ENCODE results near the gene ZNF414. TPM values are rescaled to one million over a fixed set of nuclear protein-coding genes. Genes with fewer than 3 reads are reported as not detected.

ZNF414 gene
- total and polyA plus RNA-seq, 10 of the 15 experiments (the other 5 are each of a cell fraction or from before 2014, with no cell fraction given), result 0.16 to 23.7 (median 5.3) TPM; not detected in 1

- Histone ChIP-seq H3K9me3 (replicated peaks; ENCODE audit: control insufficient read depth, insufficient read depth, low read length) (no peaks in the 10 kb centered on the region), H2AFZ (ENCODE audit: control insufficient read depth, low read depth, low read length) (no peak overlapping the region), H3K36me3 (ENCODE audit: control insufficient read depth in 2 of 2, insufficient read depth in 2 of 2, low read length in 1 of 2) (peaks cover 51 to 61% of the 10 kb centered on the region in 2 experiments), H3K27me3 (replicated peaks in 1 of 2; ENCODE audit: control insufficient read depth in 2 of 2, insufficient read depth in 2 of 2, low read length in 1 of 2) (no peaks in the 10 kb centered on the region), H3K4me2 (ENCODE audit: control insufficient read depth, insufficient read depth) (no peak overlapping the region), H3K79me2 (ENCODE audit: control insufficient read depth, insufficient read depth, low read length) (peaks cover 11% of the 10 kb centered on the region), H3K9ac (ENCODE audit: control insufficient read depth, insufficient read depth, low read length) (no peak overlapping the region), H3K4me1 (ENCODE audit: control insufficient read depth, insufficient read depth, low read length) (peaks cover 7% of the 10 kb centered on the region), H4K20me1 (ENCODE audit: control insufficient read depth, insufficient read depth) (peaks cover 10% of the 10 kb centered on the region), H3K27ac (ENCODE audit: control insufficient read depth, insufficient read depth) (no peak overlapping the region), H3K4me3 (no peak overlapping the region)
- no peak for TF ChIP-seq ATF3 (IDR thresholded peaks at IDR 0.05; ENCODE audit: borderline replicate concordance, extremely low read depth, low read depth, low read length)
- TF ChIP-seq MYC (IDR thresholded peaks at IDR 0.05; ENCODE audit: insufficient read depth, insufficient read length, insufficient replicate concordance, low read length, severe bottlenecking), result no peak
- TF ChIP-seq ZNF207 (IDR thresholded peaks at IDR 0.05; ENCODE audit: borderline replicate concordance), result no peak
- TF ChIP-seq CHD4 (IDR thresholded peaks at IDR 0.05), result no peak
- TF ChIP-seq FOXM1 (IDR thresholded peaks at IDR 0.05; ENCODE audit: low read depth, low read length), result no peak
- TF ChIP-seq SUZ12 (IDR thresholded peaks at IDR 0.05; ENCODE audit: unreplicated experiment), result no peak
- TF ChIP-seq USF2 (IDR thresholded peaks at IDR 0.05; ENCODE audit: borderline replicate concordance, low read depth, low read length), result no peak
- TF ChIP-seq MYB (IDR thresholded peaks at IDR 0.05; ENCODE audit: borderline replicate concordance, low read depth, low read length), result no peak
- no peak for TF ChIP-seq HDAC2 (IDR thresholded peaks at IDR 0.05)
- no peak for TF ChIP-seq CEBPB (IDR thresholded peaks at IDR 0.05; ENCODE audit: borderline replicate concordance in 1 of 2, low read depth in 2 of 2, low read length in 2 of 2)
- TF ChIP-seq SMAD1 (IDR thresholded peaks at IDR 0.05; ENCODE audit: low read depth, partially characterized antibody), result no peak
- no peak for TF ChIP-seq PKNOX1 (IDR thresholded peaks at IDR 0.05)
- no peak for DNase-seq (ENCODE audit: low read depth, low spot score)
- FAIRE-seq, result no peak
- POLR2A ChIA-PET, result no interaction called here
- WGBS (ENCODE audit: insufficient coverage, insufficient replicate concordance, low lambda C conversion rate, missing lambda C conversion rate), result 94% methylated on average over 18 of the region's 18 CpGs
- in situ Hi-C loops (cut with MboI) (no loop called here), intact Hi-C loops (cut with micrococcal nuclease; ENCODE audit: unreplicated experiment) (no loop called here)
- CTCF ChIA-PET, result interaction anchor here (0.6 kb wide), 1 partner anchor 95 kb away, joined by 3 read pairs; no protein-coding TSS in a partner anchor
- SMC1A ChIA-PET (ENCODE audit: uncharacterized antibody, unreplicated experiment), result no interaction called here
- BruUV-seq (replicated peaks), result no TSS peak
- no peak for ATAC-seq
- RAD21 ChIA-PET (ENCODE audit: unreplicated experiment), result no interaction called here
These were observed 29.6 kb downstream of the ZNF414 start for GRCh38 chr19:8484331-8484894.

All from GM12878 (cell line).